A204.1 (cell line): ENCODE measurements around the gene LPCAT1.

Experiments
- FAIRE-seq: peaks from 2 replicates; lab custom pipeline; 2012; peaks lifted over from hg19 to GRCh38; lab: Jason Lieb, UNC

The LPCAT1 gene

GRCh38 chr5:1554410-1554967 is 30.7 kb upstream of the LPCAT1 start:
- FAIRE-seq, result no peak

- FAIRE-seq, result no peak
Measured at GRCh38 chr5:1553539-1554409, 30.0 kb upstream of the LPCAT1 start.

GRCh38 chr5:1552521-1553255 is 28.9 kb upstream of the LPCAT1 start:
- no peak for FAIRE-seq

- no peak for FAIRE-seq
Measured at GRCh38 chr5:1551426-1552301, 27.9 kb upstream of the LPCAT1 start.

- no peak for FAIRE-seq
Measured at GRCh38 chr5:1550287-1551076, 26.7 kb upstream of the LPCAT1 start.

GRCh38 chr5:1549475-1550030 is 25.8 kb upstream of the LPCAT1 start:
- no peak for FAIRE-seq

GRCh38 chr5:1548702-1549474 is 25.1 kb upstream of the LPCAT1 start:
- no peak for FAIRE-seq

GRCh38 chr5:1547655-1548054 is 23.9 kb upstream of the LPCAT1 start:
- no peak for FAIRE-seq

GRCh38 chr5:1547236-1547635 is 23.5 kb upstream of the LPCAT1 start:
- no peak for FAIRE-seq

- no peak for FAIRE-seq
Measured at GRCh38 chr5:1546556-1546955, 22.8 kb upstream of the LPCAT1 start.

- no peak for FAIRE-seq
Measured at GRCh38 chr5:1545805-1546355, 22.1 kb upstream of the LPCAT1 start.

- no peak for FAIRE-seq
Measured at GRCh38 chr5:1545126-1545804, 21.5 kb upstream of the LPCAT1 start.

GRCh38 chr5:1544294-1544961 is 20.7 kb upstream of the LPCAT1 start:
- FAIRE-seq, result no peak

- FAIRE-seq, result no peak
Measured at GRCh38 chr5:1543398-1544293, 19.9 kb upstream of the LPCAT1 start.

- FAIRE-seq, result no peak
Measured at GRCh38 chr5:1542781-1543180, 19.0 kb upstream of the LPCAT1 start.

GRCh38 chr5:1541702-1542400 is 18.1 kb upstream of the LPCAT1 start:
- no peak for FAIRE-seq
